ENCODE data around the gene EAPP. TPM values are rescaled to one million over a fixed set of nuclear protein-coding genes. Genes with fewer than 3 reads are reported as not detected.

Gene EAPP
- total and polyA plus RNA-seq, 3 experiments from 2014 or later, result 36.4 to 96.2 (median 38.6) TPM

GRCh38 chr14:34472706-34473279, 66.7 kb downstream of the EAPP start:
- H3K27me3 Mint-ChIP-seq, result peaks cover 0 to 5% of the 10 kb centered on the region in 2 donors
- no peaks in the 10 kb centered on the region for H3K9me3 Mint-ChIP-seq
- H3K4me3 Mint-ChIP-seq, result no peak overlapping the region
- POLR2A ChIA-PET, result no interaction called here
- DNase-seq, result no peak
- Histone ChIP-seq H3K4me3 (ENCODE audit: low read length) (no peak overlapping the region), H3K36me3 (ENCODE audit: insufficient read depth, low read length) (no peaks in the 10 kb centered on the region), H3K4me1 (ENCODE audit: insufficient read depth, low read length) (no peaks in the 10 kb centered on the region), H3K27ac (ENCODE audit: low read depth, low read length) (no peak overlapping the region), H3K9me3 (ENCODE audit: low read length) (no peaks in the 10 kb centered on the region), H3K27me3 (ENCODE audit: insufficient read depth, low read length, poor library complexity, severe bottlenecking) (no peaks in the 10 kb centered on the region)
- H3K36me3 Mint-ChIP-seq, result no peaks in the 10 kb centered on the region
- peaks cover 0 to 3% (median 0%) of the 10 kb centered on the region in 3 donors for H3K4me1 Mint-ChIP-seq
- no peak overlapping the region for H3K27ac Mint-ChIP-seq
- CTCF ChIA-PET, result no interaction called here

DNA sequence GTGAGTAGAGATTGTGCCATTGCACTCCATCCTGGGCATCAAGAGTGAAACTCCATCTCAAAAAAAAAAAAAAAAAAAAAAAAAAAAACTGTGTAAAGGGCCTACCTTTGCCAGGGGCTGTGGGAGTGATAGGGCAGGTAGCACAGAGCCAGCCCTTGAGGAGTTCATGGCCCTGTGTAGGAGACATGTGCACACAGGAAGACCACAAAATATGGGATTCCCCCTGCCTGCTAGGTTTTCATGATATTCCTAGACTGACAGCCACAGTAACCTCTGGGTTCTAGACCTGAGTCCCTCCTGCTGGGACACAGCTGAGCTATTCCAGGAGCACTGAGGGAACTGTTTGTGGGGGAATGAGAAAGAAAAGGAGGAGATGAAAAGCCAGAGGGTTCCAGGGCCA, 69.2 kb downstream of the EAPP start:
- Histone ChIP-seq H3K27me3 (ENCODE audit: insufficient read depth, low read length, poor library complexity, severe bottlenecking) (no peaks in the 10 kb centered on the region), H3K27ac (ENCODE audit: low read depth, low read length) (no peak overlapping the region), H3K9me3 (ENCODE audit: low read length) (no peaks in the 10 kb centered on the region), H3K4me3 (ENCODE audit: low read length) (no peak overlapping the region), H3K36me3 (ENCODE audit: insufficient read depth, low read length) (no peaks in the 10 kb centered on the region), H3K4me1 (ENCODE audit: insufficient read depth, low read length) (no peaks in the 10 kb centered on the region)
- H3K4me1 Mint-ChIP-seq, result peaks cover 0 to 5% (median 0%) of the 10 kb centered on the region in 3 donors
- H3K9me3 Mint-ChIP-seq, result no peaks in the 10 kb centered on the region
- DNase-seq, result no peak
- H3K27ac Mint-ChIP-seq, result no peak overlapping the region
- POLR2A ChIA-PET, result no interaction called here
- CTCF ChIA-PET, result no interaction called here
- peaks cover 0 to 5% of the 10 kb centered on the region in 2 donors for H3K27me3 Mint-ChIP-seq
- no peaks in the 10 kb centered on the region for H3K36me3 Mint-ChIP-seq
- H3K4me3 Mint-ChIP-seq, result no peak overlapping the region

DNA sequence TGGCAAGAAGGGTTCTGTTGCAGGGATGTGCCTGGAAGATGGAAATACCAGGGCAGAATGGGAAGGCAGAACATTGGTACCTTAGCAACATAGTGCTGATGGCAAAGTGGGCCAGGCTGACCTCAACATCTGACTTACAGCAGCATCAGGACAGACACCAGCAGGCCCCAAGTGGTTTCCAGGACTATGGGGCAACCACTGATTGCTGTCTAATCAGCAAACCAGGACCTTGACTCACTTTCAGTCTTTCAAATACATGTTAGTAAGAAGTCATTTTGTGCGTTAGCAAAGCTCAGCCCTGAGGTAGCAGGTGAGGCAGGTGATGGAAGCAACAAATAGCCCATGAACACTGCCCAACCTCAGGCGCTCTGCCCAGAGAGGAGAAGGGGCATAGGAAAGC, 72.8 kb downstream of the EAPP start:
- CTCF ChIA-PET, result no interaction called here
- peaks cover 1 to 12% (median 8%) of the 10 kb centered on the region in 3 donors for H3K4me1 Mint-ChIP-seq

More for the DNA sequence above, 72.8 kb downstream of the EAPP start:
- Mint-ChIP-seq H3K27me3 (peaks cover 0 to 1% of the 10 kb centered on the region in 2 donors), H3K4me3 (no peak overlapping the region), H3K27ac (no peak overlapping the region), H3K9me3 (no peaks in the 10 kb centered on the region), H3K36me3 (peaks cover 0 to under 1% (median 0%) of the 10 kb centered on the region in 3 donors)
- H3K4me1 ChIP-seq (ENCODE audit: insufficient read depth, low read length), result peaks cover 3% of the 10 kb centered on the region
- H3K27me3 ChIP-seq (ENCODE audit: insufficient read depth, low read length, poor library complexity, severe bottlenecking), result no peaks in the 10 kb centered on the region
- H3K27ac ChIP-seq (ENCODE audit: low read depth, low read length), result no peak overlapping the region
- DNase-seq, result no peak
- no peaks in the 10 kb centered on the region for H3K36me3 ChIP-seq (ENCODE audit: insufficient read depth, low read length)
- no peak overlapping the region for H3K4me3 ChIP-seq (ENCODE audit: low read length)
- no peaks in the 10 kb centered on the region for H3K9me3 ChIP-seq (ENCODE audit: low read length)
- POLR2A ChIA-PET, result no interaction called here

Other genes with a start within 250 kb of the EAPP start
- 10 to 100 TPM; 11.6 to 12.0 TPM for gene SPTSSA, start 77.5 kb downstream of the EAPP start, total RNA-seq
- 9.9 TPM for gene SPTSSA, start 77.5 kb downstream of the EAPP start, polyA plus RNA-seq
- gene SNX6, start 90.4 kb upstream of the EAPP start, total RNA-seq, result 10 to 100 TPM; 63.4 to 67.1 TPM
- 128 TPM for gene SNX6, start 90.4 kb upstream of the EAPP start, polyA plus RNA-seq
- 10 to 100 TPM in 1 of 2 experiments, 1 to 10 TPM in 1; 8.4 to 10.0 TPM for gene CFL2, start 174.9 kb upstream of the EAPP start, total RNA-seq
- 10.2 TPM for gene CFL2, start 174.9 kb upstream of the EAPP start, polyA plus RNA-seq